ENCODE results near the gene NCF2.
"Not testable (repeated sequence)": the region's sequence is repeated elsewhere in the genome, so short reads cannot be mapped to it uniquely, and the experiment has no call there.

NCF2 gene

GRCh38 chr1:183590244-183591191 lies at the start of gene NCF2:
NCF2 (minus strand) TSS chr1:183590459; CDS start chr1:183590329, 130 bp downstream.
- DNase-seq = no peak

GRCh38 chr1:183638649-183639387 lies 48.6 kb upstream of the NCF2 start:
- DNase-seq = no peak

GRCh38 chr1:183636783-183637182 lies 46.5 kb upstream of the NCF2 start:
- no peak for DNase-seq

GRCh38 chr1:183636334-183636682 lies 46.0 kb upstream of the NCF2 start:
- no peak for DNase-seq

GRCh38 chr1:183635606-183636333 lies 45.5 kb upstream of the NCF2 start, which contains the start of gene ARPC5:
ARPC5 (minus strand) TSS chr1:183635783; CDS start chr1:183635659, 124 bp downstream.
- DNase-seq = peak; percentile 98

GRCh38 chr1:183635099-183635605 lies 44.9 kb upstream of the NCF2 start:
- peak; percentile 64 for DNase-seq

GRCh38 chr1:183634429-183635065 lies 44.3 kb upstream of the NCF2 start:
- no peak for DNase-seq

GRCh38 chr1:183633676-183634343 lies 43.6 kb upstream of the NCF2 start:
- DNase-seq = peak; percentile 42

GRCh38 chr1:183632964-183633363 lies 42.7 kb upstream of the NCF2 start:
- DNase-seq = no peak

GRCh38 chr1:183632114-183632513 lies 41.9 kb upstream of the NCF2 start:
- no peak for DNase-seq

GRCh38 chr1:183630748-183631147 lies 40.5 kb upstream of the NCF2 start:
- DNase-seq = no peak

GRCh38 chr1:183628537-183628936 lies 38.3 kb upstream of the NCF2 start:
- DNase-seq = no peak

GRCh38 chr1:183626236-183626635 lies 36.0 kb upstream of the NCF2 start:
- not testable (repeated sequence) for DNase-seq

- DNase-seq = peak; percentile 38
These were observed 32.9 kb upstream of the NCF2 start for GRCh38 chr1:183622884-183623785.

GRCh38 chr1:183622013-183622412 lies 31.8 kb upstream of the NCF2 start:
- DNase-seq = no peak

GRCh38 chr1:183620311-183620710 lies 30.1 kb upstream of the NCF2 start:
- no peak for DNase-seq

GRCh38 chr1:183619781-183620180 lies 29.5 kb upstream of the NCF2 start:
- no peak for DNase-seq

GRCh38 chr1:183618202-183618601 lies 27.9 kb upstream of the NCF2 start:
- DNase-seq = not testable (repeated sequence)

- DNase-seq = not testable (repeated sequence)
These were observed 22.7 kb upstream of the NCF2 start for GRCh38 chr1:183612975-183613374.

- no peak for DNase-seq
These were observed 22.1 kb upstream of the NCF2 start for GRCh38 chr1:183612407-183612806.

- no peak for DNase-seq
These were observed 20.8 kb upstream of the NCF2 start for GRCh38 chr1:183611021-183611420.
